GM19372 (cell line): Measurements from ENCODE around the gene STARD13.
A peak's percentile ranks its signal among the peaks of the same experiment; 100 is the strongest.

Source experiments
- ATAC-seq: cut with Tn5 transposase; IDR thresholded peaks from one replicate; pipeline ENCODE4 v1.9.1; 2021; ENCODE audit warnings: mild to moderate bottlenecking, low read depth, moderate library complexity; ENCODE audit not compliant: unreplicated experiment

The STARD13 gene

GRCh38 chr13:33129094-33129832, 156.3 kb downstream of the STARD13 start:
- ATAC-seq = no peak

GRCh38 chr13:33128134-33128533, 157.4 kb downstream of the STARD13 start:
- no peak for ATAC-seq

- no peak for ATAC-seq
Measured at GRCh38 chr13:33127009-33127551, 158.5 kb downstream of the STARD13 start.

- no peak for ATAC-seq
Measured at GRCh38 chr13:33125821-33126570, 159.6 kb downstream of the STARD13 start.

- ATAC-seq = no peak
Measured at GRCh38 chr13:33123066-33123859, 162.3 kb downstream of the STARD13 start.

- ATAC-seq = no peak
Measured at GRCh38 chr13:33119856-33120543, 165.6 kb downstream of the STARD13 start.

- ATAC-seq = no peak
Measured at GRCh38 chr13:33119022-33119781, 166.4 kb downstream of the STARD13 start.

GRCh38 chr13:33116321-33117010, 169.1 kb downstream of the STARD13 start:
- no peak for ATAC-seq

- ATAC-seq = no peak
Measured at GRCh38 chr13:33115274-33115673, 170.3 kb downstream of the STARD13 start.

GRCh38 chr13:33114146-33114545, 171.4 kb downstream of the STARD13 start:
- no peak for ATAC-seq

- ATAC-seq = no peak
Measured at GRCh38 chr13:33112766-33113165, 172.8 kb downstream of the STARD13 start.

- ATAC-seq = no peak
Measured at GRCh38 chr13:33111414-33112110, 174.0 kb downstream of the STARD13 start.

GRCh38 chr13:33110713-33111413, 174.7 kb downstream of the STARD13 start:
- ATAC-seq = peak; percentile 58

- no peak for ATAC-seq
Measured at GRCh38 chr13:33110386-33110712, 175.2 kb downstream of the STARD13 start.

GRCh38 chr13:33109801-33110200, 175.8 kb downstream of the STARD13 start:
- ATAC-seq = no peak

- no peak for ATAC-seq
Measured at GRCh38 chr13:33109271-33109697, 176.3 kb downstream of the STARD13 start.

GRCh38 chr13:33108620-33109019, 176.9 kb downstream of the STARD13 start:
- no peak for ATAC-seq

GRCh38 chr13:33107361-33107760, 178.2 kb downstream of the STARD13 start:
- no peak for ATAC-seq
